HEK293 (cell line): ENCODE data around the gene TNNI3.

Experiments
- CTCF ChIA-PET: fragments of 350-600 bp; formaldehyde crosslinking; extraction: SDS; loops from one replicate; lab custom pipeline; 2021; ENCODE audit warnings: antibody characterized with exemption; lab: Yijun Ruan, JAX
- POLR2A ChIA-PET: fragments of 300-600 bp; formaldehyde crosslinking; extraction: SDS; loops from one replicate; lab custom pipeline; 2020; ENCODE audit warnings: antibody characterized with exemption, inconsistent platforms; lab: Yijun Ruan, JAX
- H3K27ac ChIP-seq: fragments of 200-500 bp; sonication (Bioruptor generic); 2 replicates; pipeline ENCODE4 v1.5.1; 2014; ENCODE audit warnings: low read depth, low read length, control low read depth, inconsistent platforms; ENCODE audit errors: extremely low read depth
- H3K36me3 ChIP-seq, 2 experiments: fragments of 200-500 bp in 1 of 2; sonication (Bioruptor generic) in 1 of 2; 1 replicate in 1 of 2; 2 replicates in 1 of 2; pipeline ENCODE4 v1.5.1; 2014 to 2017; ENCODE audit warnings: inconsistent platforms in 2 of 2, low read length in 2 of 2; ENCODE audit not compliant: control insufficient read depth in 2 of 2, insufficient read depth in 1 of 2
- H3K4me1 ChIP-seq: fragments of 200-500 bp; sonication (Bioruptor generic); 2 replicates; pipeline ENCODE4 v1.5.1; 2014; ENCODE audit warnings: mild to moderate bottlenecking, low read length, inconsistent platforms; ENCODE audit not compliant: control insufficient read depth, insufficient read depth
- H3K4me3 ChIP-seq: 2 replicates; pipeline ENCODE4 v1.5.1; 2011; ENCODE audit warnings: low read depth, mild to moderate bottlenecking, control low read depth, low read length, moderate library complexity
- H3K9me3 ChIP-seq: fragments of 200-500 bp; sonication (Bioruptor generic); 2 replicates; pipeline ENCODE4 v1.5.1; 2014; ENCODE audit warnings: low read depth, low read length, inconsistent platforms; ENCODE audit not compliant: control insufficient read depth, insufficient read depth
- BCL11B ChIP-seq: fragments of 450-650 bp; formaldehyde crosslinking; IDR thresholded peaks from 2 replicates; pipeline ENCODE4 v1.5.1; 2016; ENCODE audit warnings: low read depth, missing biosample characterization, missing genetic modification characterization
- TCF7L2 ChIP-seq: IDR thresholded peaks from 2 replicates; pipeline ENCODE4 v1.6.1; 2011; ENCODE audit warnings: low read depth, mild to moderate bottlenecking, inconsistent platforms, low read length, moderate library complexity, borderline replicate concordance
- ZBTB17 ChIP-seq: fragments of 450-650 bp; formaldehyde crosslinking; IDR thresholded peaks from 2 replicates; pipeline ENCODE4 v1.5.1; 2016; ENCODE audit warnings: missing biosample characterization, missing genetic modification characterization
- ZBTB20 ChIP-seq: fragments of 450-650 bp; formaldehyde crosslinking; IDR thresholded peaks from 2 replicates; pipeline ENCODE4 v1.5.1; 2016; ENCODE audit warnings: missing biosample characterization, missing genetic modification characterization
- ZFP69B ChIP-seq: fragments of 450-650 bp; formaldehyde crosslinking; IDR thresholded peaks from 2 replicates; pipeline ENCODE4 v1.5.1; 2016; ENCODE audit warnings: missing biosample characterization, missing genetic modification characterization
- ZNF140 ChIP-seq: fragments of 450-650 bp; formaldehyde crosslinking; IDR thresholded peaks from 2 replicates; pipeline ENCODE4 v1.5.1; 2016; ENCODE audit warnings: missing biosample characterization, missing genetic modification characterization
- ZNF155 ChIP-seq: fragments of 450-650 bp; formaldehyde crosslinking; IDR thresholded peaks from 2 replicates; pipeline ENCODE4 v1.5.1; 2016; ENCODE audit warnings: missing biosample characterization, missing genetic modification characterization
- ZNF214 ChIP-seq: fragments of 450-650 bp; formaldehyde crosslinking; IDR thresholded peaks from 2 replicates; pipeline ENCODE4 v1.5.1; 2017; ENCODE audit warnings: missing biosample characterization, mild to moderate bottlenecking, missing genetic modification characterization, borderline replicate concordance
- ZNF48 ChIP-seq: fragments of 450-650 bp; formaldehyde crosslinking; IDR thresholded peaks from 2 replicates; pipeline ENCODE4 v1.5.1; 2016; ENCODE audit warnings: missing biosample characterization, missing genetic modification characterization
- ZNF510 ChIP-seq: fragments of 450-650 bp; formaldehyde crosslinking; IDR thresholded peaks from 2 replicates; pipeline ENCODE4 v1.5.1; 2018; ENCODE audit warnings: mild to moderate bottlenecking, missing genetic modification characterization, missing biosample characterization; ENCODE audit not compliant: insufficient replicate concordance
- ZNF555 ChIP-seq: fragments of 450-650 bp; formaldehyde crosslinking; conservative IDR thresholded peaks from 2 replicates; pipeline ENCODE4 v1.5.1; 2017; ENCODE audit warnings: missing biosample characterization, mild to moderate bottlenecking, missing genetic modification characterization, inconsistent platforms
- ZNF626 ChIP-seq: fragments of 450-650 bp; sonication (Bioruptor Pico); formaldehyde crosslinking; IDR thresholded peaks from 2 replicates; pipeline ENCODE4 v1.5.1; 2018; ENCODE audit warnings: missing biosample characterization, missing genetic modification characterization, inconsistent platforms
- ZNF677 ChIP-seq: fragments of 450-650 bp; IDR thresholded peaks from 2 replicates; pipeline ENCODE4 v1.5.0; 2018; ENCODE audit warnings: missing biosample characterization, mild to moderate bottlenecking, missing genetic modification characterization, moderate library complexity
- TF ChIP-seq, protein P1 (sequence below): fragments of 450-650 bp; formaldehyde crosslinking; IDR thresholded peaks from 2 replicates; pipeline ENCODE4 v1.5.1; 2017; ENCODE audit warnings: missing biosample characterization, missing genetic modification characterization
- TF ChIP-seq, protein P2 (sequence below): fragments of 450-650 bp; formaldehyde crosslinking; IDR thresholded peaks from 2 replicates; pipeline ENCODE4 v1.5.1; 2016; ENCODE audit warnings: missing biosample characterization, missing genetic modification characterization, borderline replicate concordance
- TF ChIP-seq, protein P3 (sequence below): fragments of 450-650 bp; formaldehyde crosslinking; IDR thresholded peaks from 2 replicates; pipeline ENCODE4 v1.5.1; 2016; ENCODE audit warnings: missing biosample characterization, missing genetic modification characterization, low read depth
- TF ChIP-seq, protein P4 (sequence below): fragments of 450-650 bp; formaldehyde crosslinking; IDR thresholded peaks from 2 replicates; pipeline ENCODE4 v1.5.1; 2017; ENCODE audit warnings: missing biosample characterization, missing genetic modification characterization
- TF ChIP-seq, protein P5 (sequence below): fragments of 450-650 bp; formaldehyde crosslinking; IDR thresholded peaks from 2 replicates; pipeline ENCODE4 v1.5.1; 2016; ENCODE audit warnings: missing biosample characterization, missing genetic modification characterization
- TF ChIP-seq, protein P6 (sequence below): fragments of 450-650 bp; formaldehyde crosslinking; IDR thresholded peaks from 2 replicates; pipeline ENCODE4 v1.5.1; 2016; ENCODE audit warnings: missing biosample characterization, missing genetic modification characterization

The TNNI3 gene

DNA sequence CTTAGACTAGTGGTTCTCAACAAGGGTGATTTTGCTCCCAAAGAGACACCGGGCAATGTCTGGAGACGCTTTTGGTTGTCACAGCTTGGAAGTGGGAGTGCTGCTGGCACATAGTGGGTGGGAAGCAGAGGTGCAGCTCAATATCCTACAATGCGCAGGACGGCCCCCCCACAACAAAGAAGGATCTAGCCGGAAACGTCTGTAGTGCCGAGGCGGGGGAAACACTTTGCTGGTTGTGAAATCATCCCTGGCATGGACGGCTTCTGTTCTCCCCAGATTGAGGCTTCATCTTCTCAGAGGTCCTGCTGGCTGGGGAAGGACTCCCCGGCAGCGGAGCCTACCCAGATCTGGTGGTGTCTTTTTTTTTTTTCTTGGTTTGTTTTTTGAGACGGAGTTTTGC, 35.9 kb upstream of the TNNI3 start:
- Histone ChIP-seq H3K27ac (no peak overlapping the region), H3K36me3 (no peaks in the 10 kb centered on the region)
- POLR2A ChIA-PET: interaction anchor here (0.7 kb wide), 1 partner anchor 39 kb away, joined by 4 read pairs; no protein-coding TSS in a partner anchor

More for the DNA sequence above, 35.9 kb upstream of the TNNI3 start:
- TF ChIP-seq TCF7L2 (no peak), ZBTB17 (tag by site-specific recombination) (no peak), ZNF677 (no peak), ZNF214 (tag by site-specific recombination) (no peak), BCL11B (tag by site-specific recombination) (no peak), ZNF140 (tag by site-specific recombination) (no peak), ZBTB20 (tag by site-specific recombination) (no peak), ZNF48 (tag by site-specific recombination) (no peak), ZNF510 (tag by site-specific recombination) (no peak), ZNF155 (no peak), ZNF626 (tag by site-specific recombination) (no peak), ZFP69B (tag by site-specific recombination) (no peak), ZNF555 (no peak)
- TF ChIP-seq, protein P1, sequence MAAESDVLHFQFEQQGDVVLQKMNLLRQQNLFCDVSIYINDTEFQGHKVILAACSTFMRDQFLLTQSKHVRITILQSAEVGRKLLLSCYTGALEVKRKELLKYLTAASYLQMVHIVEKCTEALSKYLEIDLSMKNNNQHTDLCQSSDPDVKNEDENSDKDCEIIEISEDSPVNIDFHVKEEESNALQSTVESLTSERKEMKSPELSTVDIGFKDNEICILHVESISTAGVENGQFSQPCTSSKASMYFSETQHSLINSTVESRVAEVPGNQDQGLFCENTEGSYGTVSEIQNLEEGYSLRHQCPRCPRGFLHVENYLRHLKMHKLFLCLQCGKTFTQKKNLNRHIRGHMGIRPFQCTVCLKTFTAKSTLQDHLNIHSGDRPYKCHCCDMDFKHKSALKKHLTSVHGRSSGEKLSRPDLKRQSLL (tag by site-specific recombination): no peak
- TF ChIP-seq, protein P2, sequence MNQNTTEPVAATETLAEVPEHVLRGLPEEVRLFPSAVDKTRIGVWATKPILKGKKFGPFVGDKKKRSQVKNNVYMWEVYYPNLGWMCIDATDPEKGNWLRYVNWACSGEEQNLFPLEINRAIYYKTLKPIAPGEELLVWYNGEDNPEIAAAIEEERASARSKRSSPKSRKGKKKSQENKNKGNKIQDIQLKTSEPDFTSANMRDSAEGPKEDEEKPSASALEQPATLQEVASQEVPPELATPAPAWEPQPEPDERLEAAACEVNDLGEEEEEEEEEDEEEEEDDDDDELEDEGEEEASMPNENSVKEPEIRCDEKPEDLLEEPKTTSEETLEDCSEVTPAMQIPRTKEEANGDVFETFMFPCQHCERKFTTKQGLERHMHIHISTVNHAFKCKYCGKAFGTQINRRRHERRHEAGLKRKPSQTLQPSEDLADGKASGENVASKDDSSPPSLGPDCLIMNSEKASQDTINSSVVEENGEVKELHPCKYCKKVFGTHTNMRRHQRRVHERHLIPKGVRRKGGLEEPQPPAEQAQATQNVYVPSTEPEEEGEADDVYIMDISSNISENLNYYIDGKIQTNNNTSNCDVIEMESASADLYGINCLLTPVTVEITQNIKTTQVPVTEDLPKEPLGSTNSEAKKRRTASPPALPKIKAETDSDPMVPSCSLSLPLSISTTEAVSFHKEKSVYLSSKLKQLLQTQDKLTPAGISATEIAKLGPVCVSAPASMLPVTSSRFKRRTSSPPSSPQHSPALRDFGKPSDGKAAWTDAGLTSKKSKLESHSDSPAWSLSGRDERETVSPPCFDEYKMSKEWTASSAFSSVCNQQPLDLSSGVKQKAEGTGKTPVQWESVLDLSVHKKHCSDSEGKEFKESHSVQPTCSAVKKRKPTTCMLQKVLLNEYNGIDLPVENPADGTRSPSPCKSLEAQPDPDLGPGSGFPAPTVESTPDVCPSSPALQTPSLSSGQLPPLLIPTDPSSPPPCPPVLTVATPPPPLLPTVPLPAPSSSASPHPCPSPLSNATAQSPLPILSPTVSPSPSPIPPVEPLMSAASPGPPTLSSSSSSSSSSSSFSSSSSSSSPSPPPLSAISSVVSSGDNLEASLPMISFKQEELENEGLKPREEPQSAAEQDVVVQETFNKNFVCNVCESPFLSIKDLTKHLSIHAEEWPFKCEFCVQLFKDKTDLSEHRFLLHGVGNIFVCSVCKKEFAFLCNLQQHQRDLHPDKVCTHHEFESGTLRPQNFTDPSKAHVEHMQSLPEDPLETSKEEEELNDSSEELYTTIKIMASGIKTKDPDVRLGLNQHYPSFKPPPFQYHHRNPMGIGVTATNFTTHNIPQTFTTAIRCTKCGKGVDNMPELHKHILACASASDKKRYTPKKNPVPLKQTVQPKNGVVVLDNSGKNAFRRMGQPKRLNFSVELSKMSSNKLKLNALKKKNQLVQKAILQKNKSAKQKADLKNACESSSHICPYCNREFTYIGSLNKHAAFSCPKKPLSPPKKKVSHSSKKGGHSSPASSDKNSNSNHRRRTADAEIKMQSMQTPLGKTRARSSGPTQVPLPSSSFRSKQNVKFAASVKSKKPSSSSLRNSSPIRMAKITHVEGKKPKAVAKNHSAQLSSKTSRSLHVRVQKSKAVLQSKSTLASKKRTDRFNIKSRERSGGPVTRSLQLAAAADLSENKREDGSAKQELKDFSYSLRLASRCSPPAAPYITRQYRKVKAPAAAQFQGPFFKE: no peak
- TF ChIP-seq, protein P3, sequence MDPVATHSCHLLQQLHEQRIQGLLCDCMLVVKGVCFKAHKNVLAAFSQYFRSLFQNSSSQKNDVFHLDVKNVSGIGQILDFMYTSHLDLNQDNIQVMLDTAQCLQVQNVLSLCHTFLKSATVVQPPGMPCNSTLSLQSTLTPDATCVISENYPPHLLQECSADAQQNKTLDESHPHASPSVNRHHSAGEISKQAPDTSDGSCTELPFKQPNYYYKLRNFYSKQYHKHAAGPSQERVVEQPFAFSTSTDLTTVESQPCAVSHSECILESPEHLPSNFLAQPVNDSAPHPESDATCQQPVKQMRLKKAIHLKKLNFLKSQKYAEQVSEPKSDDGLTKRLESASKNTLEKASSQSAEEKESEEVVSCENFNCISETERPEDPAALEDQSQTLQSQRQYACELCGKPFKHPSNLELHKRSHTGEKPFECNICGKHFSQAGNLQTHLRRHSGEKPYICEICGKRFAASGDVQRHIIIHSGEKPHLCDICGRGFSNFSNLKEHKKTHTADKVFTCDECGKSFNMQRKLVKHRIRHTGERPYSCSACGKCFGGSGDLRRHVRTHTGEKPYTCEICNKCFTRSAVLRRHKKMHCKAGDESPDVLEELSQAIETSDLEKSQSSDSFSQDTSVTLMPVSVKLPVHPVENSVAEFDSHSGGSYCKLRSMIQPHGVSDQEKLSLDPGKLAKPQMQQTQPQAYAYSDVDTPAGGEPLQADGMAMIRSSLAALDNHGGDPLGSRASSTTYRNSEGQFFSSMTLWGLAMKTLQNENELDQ: no peak
- TF ChIP-seq, protein P4, sequence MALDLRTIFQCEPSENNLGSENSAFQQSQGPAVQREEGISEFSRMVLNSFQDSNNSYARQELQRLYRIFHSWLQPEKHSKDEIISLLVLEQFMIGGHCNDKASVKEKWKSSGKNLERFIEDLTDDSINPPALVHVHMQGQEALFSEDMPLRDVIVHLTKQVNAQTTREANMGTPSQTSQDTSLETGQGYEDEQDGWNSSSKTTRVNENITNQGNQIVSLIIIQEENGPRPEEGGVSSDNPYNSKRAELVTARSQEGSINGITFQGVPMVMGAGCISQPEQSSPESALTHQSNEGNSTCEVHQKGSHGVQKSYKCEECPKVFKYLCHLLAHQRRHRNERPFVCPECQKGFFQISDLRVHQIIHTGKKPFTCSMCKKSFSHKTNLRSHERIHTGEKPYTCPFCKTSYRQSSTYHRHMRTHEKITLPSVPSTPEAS (tag by site-specific recombination): no peak
- TF ChIP-seq, protein P5, sequence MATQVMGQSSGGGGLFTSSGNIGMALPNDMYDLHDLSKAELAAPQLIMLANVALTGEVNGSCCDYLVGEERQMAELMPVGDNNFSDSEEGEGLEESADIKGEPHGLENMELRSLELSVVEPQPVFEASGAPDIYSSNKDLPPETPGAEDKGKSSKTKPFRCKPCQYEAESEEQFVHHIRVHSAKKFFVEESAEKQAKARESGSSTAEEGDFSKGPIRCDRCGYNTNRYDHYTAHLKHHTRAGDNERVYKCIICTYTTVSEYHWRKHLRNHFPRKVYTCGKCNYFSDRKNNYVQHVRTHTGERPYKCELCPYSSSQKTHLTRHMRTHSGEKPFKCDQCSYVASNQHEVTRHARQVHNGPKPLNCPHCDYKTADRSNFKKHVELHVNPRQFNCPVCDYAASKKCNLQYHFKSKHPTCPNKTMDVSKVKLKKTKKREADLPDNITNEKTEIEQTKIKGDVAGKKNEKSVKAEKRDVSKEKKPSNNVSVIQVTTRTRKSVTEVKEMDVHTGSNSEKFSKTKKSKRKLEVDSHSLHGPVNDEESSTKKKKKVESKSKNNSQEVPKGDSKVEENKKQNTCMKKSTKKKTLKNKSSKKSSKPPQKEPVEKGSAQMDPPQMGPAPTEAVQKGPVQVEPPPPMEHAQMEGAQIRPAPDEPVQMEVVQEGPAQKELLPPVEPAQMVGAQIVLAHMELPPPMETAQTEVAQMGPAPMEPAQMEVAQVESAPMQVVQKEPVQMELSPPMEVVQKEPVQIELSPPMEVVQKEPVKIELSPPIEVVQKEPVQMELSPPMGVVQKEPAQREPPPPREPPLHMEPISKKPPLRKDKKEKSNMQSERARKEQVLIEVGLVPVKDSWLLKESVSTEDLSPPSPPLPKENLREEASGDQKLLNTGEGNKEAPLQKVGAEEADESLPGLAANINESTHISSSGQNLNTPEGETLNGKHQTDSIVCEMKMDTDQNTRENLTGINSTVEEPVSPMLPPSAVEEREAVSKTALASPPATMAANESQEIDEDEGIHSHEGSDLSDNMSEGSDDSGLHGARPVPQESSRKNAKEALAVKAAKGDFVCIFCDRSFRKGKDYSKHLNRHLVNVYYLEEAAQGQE (tag by site-specific recombination): no peak
- TF ChIP-seq, protein P6, sequence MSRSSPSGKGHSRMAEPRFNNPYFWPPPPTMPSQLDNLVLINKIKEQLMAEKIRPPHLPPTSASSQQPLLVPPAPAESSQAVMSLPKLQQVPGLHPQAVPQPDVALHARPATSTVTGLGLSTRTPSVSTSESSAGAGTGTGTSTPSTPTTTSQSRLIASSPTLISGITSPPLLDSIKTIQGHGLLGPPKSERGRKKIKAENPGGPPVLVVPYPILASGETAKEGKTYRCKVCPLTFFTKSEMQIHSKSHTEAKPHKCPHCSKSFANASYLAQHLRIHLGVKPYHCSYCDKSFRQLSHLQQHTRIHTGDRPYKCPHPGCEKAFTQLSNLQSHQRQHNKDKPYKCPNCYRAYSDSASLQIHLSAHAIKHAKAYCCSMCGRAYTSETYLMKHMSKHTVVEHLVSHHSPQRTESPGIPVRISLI (tag by site-specific recombination): no peak
- no peaks in the 10 kb centered on the region for H3K9me3 ChIP-seq
- no peaks in the 10 kb centered on the region for H3K4me1 ChIP-seq
- H3K4me3 ChIP-seq: no peak overlapping the region
- CTCF ChIA-PET: interaction anchor here (0.8 to 0.9 kb wide), 2 partner anchors 11 to 99 kb away, joined by 3 to 7 read pairs; no protein-coding TSS in a partner anchor
